GM21515 (cell line): ENCODE data around the gene C2orf76.
"Not testable (repeated sequence)": the region's sequence is repeated elsewhere in the genome, so short reads cannot be mapped to it uniquely, and the experiment has no call there.

Experiments
- ATAC-seq: cut with Tn5 transposase; IDR thresholded peaks from one replicate; pipeline ENCODE4 v1.9.1; 2021; ENCODE audit not compliant: unreplicated experiment

C2orf76 gene

DNA sequence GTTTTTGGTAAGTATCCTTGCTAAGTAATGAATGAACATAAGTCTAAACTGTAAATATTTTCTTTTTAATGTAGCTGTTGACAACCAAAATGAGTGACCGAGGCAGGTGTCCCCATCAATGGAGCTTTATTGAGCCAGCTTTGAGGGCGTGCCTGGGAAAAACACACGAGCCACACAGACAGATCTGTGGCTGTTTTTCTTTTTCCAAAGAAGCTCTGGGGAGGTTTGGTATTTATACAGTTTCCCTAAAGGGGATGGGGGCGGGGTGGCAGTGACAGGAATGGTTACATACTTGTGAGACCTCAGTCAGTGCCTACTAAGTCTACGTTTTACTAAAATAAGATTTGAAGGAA is 11.3 kb upstream of the C2orf76 start:
- no peak for ATAC-seq

DNA sequence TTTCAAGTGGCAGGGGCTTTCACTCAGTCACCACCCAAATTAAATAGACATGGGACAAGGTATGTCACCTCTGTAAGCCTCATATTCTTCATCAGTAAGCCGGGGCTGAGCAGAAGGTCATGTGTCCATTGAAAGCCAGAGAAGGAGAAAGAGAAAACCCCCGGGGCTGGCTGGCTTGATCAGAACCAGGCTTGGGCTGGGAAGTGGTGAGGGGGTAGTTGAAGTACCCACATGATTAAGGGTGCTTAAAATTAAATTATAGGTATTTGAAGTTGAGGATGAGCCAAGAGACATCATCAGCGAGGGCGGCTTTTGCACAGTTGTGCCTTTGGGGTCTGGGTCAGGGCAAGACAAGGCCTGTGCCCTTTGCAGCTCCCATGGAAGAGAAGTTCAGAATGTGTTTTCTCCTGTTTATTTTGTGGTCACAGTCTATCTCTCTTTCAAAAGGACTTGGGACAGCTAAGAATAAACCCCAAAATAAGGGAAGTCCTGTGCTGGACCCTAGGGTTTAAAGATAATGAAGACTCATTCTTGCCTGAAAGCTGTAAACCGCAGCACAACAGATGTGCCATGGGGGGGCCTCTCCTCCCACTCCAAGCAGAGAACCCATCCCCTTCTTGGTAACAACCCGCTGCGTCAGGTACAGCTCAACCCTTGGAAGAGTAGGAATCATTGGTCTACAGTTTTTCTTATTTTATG is 10.8 kb upstream of the C2orf76 start:
- ATAC-seq = no peak

- ATAC-seq = no peak
These were observed 10.2 kb upstream of the C2orf76 start for GRCh38 chr2:119376810-119377209.

DNA sequence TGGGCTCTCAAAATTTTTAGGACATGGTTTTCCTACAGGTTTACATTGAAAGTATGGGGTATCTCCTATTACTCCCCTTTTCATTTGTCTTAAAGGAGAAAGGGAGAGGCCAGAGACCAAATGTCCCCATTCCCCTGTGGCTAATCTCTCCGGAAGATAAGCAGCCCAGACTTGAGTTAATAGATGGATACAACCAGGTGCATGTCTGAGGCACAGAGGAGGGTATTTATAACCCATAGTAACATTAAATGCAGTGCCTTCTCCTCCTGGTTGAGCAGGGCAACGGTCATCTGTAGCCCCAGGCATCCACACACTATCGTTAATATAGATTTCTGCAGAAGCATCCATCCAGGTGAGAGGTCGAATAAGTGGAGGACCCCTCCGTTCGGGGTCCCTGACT is 9.8 kb upstream of the C2orf76 start:
- not testable (repeated sequence) for ATAC-seq

DNA sequence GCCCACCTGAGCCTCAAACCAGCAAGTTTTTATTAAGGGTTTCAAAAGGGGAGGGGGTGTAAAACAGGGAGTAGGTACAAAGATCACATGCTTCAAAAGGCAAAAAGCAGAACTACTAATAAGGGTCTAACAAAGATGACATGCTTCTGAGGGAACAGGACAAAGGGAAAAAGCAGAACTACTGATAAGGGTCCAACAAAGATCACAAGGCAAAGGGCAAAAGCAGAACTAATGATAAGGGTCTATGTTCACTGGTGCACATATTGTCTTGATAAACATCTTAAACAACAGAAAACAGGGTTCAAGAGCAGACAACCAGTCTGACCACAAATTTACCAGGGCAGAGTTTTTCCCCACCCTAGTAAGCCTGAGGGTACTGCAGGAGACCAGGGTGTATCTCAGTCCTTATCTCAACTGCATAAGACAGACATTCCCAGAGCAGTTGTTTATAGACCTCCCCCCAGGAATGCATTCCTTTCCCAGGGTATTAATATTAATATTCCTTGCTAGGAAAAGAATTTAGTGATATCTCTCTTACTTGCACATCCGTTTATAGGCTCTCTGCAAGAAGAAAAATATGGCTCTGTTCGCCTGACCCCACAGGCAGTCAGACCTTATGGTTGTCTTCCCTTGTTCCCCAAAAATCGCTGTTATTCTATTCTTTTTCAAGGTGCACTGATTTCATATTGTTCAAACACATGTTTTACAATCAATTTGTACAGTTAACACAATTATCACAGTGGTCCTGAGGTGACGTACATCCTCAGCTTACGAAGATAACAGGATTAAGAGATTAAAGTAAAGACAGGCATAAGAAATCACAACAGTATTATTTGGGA is 7.5 kb upstream of the C2orf76 start:
- ATAC-seq = not testable (repeated sequence)

DNA sequence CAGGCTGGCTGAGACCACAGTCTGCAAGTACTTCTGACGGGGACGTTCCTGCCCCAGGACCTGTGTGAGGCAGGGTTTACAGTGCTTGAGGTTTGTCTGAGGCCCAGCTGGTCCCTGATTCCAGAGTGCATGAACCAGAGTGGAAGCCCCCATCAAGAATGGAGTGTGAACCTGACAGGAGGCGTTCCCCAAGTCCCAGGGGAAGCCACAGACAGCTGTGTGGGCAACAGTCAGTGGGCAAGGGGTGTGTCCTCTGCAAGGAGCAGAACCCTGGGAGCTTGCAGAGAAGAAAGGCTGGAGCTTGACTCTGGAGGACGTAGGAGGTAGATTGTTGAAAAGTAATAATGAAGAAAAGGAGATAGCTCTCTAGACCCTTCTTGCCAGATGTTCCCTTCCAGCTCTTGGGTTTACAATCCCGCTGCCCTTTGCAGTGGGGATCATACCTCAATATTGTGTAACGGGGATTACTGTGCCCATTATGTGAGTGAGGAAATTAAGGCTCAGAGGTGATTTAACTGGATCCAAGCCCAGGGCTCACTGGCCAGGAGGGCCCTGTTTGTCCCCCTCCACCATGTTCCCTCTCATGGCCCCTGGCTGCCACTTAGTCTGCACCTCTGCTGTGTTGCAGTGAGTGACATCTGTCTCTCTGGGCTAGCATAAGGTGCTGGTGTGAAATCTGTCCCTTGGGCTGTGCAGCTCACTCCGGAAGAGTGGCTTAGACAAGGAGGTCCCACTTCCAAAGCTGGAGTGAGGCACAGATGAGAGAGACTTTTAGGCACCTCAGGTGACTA is 6.3 kb upstream of the C2orf76 start:
- no peak for ATAC-seq

GRCh38 chr2:119371111-119371510 is 4.5 kb upstream of the C2orf76 start:
- no peak for ATAC-seq

GRCh38 chr2:119369845-119370244 is 3.2 kb upstream of the C2orf76 start:
- no peak for ATAC-seq

DNA sequence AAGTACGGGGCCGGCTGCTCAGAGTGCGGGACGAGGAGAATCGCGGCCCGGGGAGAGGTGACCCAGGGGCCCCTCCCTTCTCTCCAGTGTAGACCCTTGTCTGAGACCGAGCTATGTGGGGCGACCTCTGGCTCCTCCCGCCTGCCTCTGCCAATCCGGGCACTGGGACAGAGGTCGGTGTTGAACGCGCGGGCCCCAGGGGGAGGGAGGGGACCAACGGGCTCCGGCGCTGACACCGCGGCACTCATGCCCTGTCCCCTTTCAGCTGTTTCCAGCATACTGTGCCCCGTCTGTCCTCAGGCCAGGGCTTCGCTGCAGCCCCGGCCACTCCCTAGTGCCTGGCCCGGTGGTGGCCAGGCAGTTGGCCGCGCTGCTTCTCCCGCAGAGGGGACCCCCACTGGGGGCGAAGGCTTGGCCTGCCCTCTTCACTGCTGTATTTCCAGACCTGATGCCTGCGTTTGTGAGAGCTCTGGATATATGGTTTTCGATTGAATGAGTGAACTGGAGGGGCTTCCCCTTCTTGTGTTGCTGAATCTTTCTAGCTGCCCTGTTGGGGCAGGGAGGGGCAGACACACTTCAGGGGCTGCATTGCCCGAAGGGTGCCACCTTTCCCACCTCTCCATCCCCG is 952 bp upstream of the C2orf76 start:
- ATAC-seq = peak; percentile 32

- peak; percentile 12 for ATAC-seq
These were observed 429 bp downstream of the C2orf76 start for GRCh38 chr2:119366161-119366648.

DNA sequence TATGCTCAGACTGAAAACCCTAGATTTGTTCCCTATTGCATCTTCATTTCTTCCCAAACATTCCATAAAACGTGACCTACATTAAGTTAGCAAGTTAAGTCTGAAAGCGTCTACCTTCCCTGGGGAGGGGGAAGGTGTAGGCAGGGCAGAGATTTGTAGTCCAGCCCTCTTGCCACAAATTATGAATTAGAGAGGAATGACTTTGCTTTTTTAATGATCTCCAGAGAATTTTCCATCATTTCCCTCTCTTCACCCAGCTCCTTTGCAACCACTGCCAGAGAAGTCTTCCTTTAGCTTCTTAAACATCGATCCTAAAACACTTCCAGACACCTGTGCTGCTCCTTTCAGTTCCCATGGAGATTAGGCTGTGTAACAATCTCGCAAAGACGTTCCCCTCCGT is 1.2 kb downstream of the C2orf76 start:
- no peak for ATAC-seq

GRCh38 chr2:119364798-119365197 is 1.8 kb downstream of the C2orf76 start:
- no peak for ATAC-seq

GRCh38 chr2:119360423-119360966 is 6.1 kb downstream of the C2orf76 start:
- ATAC-seq = no peak

GRCh38 chr2:119359774-119360173 is 6.9 kb downstream of the C2orf76 start:
- ATAC-seq = no peak

GRCh38 chr2:119354860-119355259 is 11.8 kb downstream of the C2orf76 start:
- no peak for ATAC-seq

GRCh38 chr2:119352357-119352756 is 14.3 kb downstream of the C2orf76 start:
- ATAC-seq = peak; percentile 93

DNA sequence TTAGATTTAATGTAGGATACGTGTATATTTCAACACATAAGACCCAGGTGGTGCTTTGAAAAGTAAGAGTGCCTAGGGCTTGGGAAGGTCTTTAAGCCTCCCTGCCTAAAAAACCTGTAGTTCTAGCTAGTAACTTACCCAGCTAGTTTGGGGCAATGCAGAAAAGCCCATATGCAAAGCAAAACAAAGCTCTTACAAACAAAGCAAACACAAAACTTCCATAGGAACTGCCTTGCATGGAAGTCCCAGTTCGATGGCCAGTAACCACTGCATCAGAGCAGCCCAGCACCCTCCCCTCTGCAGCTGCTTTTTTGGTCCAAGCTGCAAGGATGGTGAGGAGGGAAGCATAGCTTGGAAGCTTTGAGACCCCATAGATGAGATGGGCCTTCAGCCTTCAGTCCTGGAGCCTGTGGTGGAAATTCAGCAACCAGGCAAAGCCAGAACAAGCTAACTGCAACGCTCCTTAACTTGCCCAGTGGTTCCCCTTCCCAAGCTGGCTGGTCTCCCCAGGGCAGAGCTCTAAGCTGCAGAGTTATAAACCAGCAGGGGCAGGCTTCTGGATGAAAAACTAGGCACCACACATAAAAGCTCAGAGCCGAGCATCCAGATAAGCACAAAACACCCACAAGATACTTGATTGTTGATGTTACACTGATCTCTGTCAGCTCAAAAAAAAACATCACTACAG is 16.2 kb downstream of the C2orf76 start:
- ATAC-seq = no peak

DNA sequence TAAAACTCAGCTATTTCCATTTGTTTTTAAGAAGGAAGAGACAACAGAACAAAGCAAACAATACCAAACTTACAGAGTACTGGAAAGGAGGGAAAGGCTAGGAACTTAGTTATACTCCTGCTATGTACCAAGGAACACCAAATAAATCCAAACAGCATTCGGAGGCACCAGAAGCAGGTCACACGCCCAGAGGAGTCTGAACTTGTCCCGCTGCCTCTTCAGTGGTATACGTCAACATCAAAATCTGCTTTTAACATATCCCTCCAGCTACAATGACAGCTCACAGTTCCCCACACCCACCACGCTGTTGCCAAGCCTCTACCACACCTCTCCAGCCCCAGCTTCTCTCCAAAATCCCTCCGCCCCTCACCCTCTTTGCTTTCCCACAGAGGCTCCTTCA is 17.3 kb downstream of the C2orf76 start:
- ATAC-seq = no peak

DNA sequence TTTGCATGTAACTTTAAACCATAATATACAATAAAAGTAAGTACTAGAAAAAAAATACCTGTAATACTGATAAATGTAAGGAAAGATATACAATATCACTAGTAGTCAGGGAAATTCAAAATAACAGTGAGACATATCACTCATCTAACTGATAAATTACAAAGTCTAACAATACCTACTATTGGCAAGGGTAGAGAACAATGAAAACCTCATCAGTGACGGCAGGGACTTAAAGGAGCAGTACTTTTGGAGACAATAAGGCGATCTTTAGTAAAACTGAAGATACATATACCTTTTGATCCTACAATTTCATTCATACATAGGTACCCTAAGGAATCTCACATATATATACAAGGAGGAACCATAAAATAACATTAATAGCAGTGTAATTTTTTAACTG is 24.9 kb downstream of the C2orf76 start:
- ATAC-seq = no peak

GRCh38 chr2:119339562-119339923 is 27.1 kb downstream of the C2orf76 start:
- ATAC-seq = no peak
